SW480 (cell line): Measurements from ENCODE around the gene ZNF81.
"Not testable (repeated sequence)": the region's sequence is repeated elsewhere in the genome, so short reads cannot be mapped to it uniquely, and the experiment has no call there.

Experiments used
- DNase-seq: peaks from one replicate; pipeline ENCODE4 v3.0.0-alpha.2; 2016; ENCODE audit warnings: low spot score

ZNF81 gene

DNA sequence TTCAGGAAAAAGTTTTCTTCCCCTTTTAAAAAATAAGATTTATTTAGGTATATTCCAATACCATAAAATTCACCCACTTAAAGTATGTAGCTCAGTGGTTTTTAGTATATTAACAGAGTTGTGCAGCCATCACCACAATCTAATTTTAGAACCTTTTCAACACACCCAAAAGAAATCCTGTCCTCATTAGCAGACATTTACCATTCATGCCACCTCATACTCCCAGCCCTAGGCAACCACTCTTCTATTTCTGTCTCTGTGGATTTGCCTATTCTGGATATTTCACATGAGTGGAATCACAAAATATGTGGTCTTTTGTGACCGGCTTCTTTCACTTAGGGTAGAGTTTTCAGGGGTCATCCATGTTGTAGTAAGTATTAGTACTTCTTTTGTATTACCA is 7.4 kb downstream of the ZNF81 start:
- no peak for DNase-seq

DNA sequence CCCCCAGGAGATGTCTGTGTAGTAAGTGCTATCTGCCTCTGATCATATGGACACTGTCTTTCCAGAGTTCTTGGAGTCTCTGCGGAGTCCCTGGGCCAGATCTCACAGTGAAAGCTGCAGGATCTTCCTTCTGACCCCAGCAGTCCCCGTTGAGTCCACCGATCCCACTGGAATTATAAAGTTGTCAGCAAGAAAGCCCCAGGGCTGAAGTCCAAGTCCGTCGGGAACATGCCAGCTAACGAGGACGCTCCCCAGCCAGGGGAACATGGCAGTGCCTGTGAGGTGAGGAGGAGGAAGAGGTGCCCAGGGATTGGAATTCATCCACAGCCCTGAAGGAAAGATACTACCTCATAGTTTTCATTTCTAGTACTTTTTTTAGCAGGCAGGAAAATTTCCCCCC is 9.3 kb downstream of the ZNF81 start:
- DNase-seq: no peak

DNA sequence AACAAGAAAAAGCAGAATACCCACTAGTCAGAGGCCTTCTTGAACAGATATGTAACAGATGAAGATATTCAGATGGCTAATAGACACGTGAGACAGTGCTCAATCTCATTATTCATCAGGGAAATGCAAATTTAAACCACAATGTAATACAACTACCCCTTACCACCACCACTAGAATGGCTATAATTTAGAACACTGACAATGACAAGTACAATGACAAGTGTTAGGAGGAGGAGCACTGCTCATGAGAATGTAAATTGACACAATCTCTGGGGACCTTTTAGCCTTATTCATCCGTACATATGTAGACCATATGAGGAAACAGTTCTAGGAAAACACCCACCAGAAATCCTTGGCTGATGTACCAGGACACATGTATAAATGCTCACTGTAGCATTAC is 13.1 kb downstream of the ZNF81 start:
- DNase-seq: no peak

DNA sequence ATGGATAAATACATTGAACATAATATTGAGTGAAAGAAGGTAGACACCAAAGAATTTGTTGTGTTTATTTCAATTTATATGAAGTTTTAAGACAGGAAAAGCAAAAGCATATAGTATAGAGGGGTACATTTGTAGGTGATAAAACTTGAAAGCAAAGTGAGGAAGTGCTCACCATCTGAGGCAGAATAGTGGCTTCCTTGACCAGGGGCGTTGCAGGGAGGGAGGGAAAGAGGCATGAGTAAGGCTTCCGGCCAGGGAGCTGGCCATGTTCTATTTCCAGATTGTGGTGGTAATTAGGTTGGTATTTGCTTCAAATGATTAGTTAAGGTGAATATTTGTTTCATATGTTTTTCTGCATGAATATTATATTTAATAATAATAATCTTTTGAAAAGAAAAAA is 13.7 kb downstream of the ZNF81 start:
- not testable (repeated sequence) for DNase-seq

DNA sequence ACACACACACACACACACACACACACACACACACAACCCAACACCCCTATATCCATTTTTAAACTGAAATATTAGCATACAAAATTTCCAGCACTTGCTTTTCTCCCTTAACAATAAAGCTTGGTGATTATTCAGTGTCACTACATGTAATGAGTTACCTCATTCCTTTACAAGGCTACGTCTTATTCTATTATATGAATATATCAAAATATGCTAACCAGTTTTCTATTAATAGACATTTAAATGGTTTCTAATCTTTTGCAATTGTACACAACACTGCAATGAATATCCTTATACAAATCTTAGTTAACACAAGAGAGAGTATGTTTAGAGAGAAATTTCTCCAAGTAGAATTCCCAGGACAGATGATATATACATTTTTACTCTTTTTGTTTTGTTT is 14.2 kb downstream of the ZNF81 start:
- no peak for DNase-seq

DNA sequence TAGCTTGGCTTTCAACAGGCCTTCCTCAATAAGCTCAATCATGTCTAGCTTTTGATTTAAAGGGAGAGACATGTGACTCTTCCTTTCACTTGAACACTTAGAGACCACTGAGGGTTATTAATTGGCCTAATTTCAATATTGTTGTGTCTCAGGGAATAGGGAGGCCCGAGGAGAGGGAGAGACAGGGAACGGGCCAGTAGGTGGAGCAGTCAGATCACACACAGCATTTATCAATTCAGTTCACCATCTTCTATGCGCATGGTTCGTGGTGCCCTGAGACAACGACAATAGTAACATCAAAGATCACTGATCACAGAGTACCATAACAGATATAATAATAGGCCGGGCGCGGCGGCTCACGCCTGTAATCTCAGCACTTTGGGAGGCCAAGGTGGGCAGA is 17.8 kb downstream of the ZNF81 start:
- DNase-seq: peak; percentile 7

DNA sequence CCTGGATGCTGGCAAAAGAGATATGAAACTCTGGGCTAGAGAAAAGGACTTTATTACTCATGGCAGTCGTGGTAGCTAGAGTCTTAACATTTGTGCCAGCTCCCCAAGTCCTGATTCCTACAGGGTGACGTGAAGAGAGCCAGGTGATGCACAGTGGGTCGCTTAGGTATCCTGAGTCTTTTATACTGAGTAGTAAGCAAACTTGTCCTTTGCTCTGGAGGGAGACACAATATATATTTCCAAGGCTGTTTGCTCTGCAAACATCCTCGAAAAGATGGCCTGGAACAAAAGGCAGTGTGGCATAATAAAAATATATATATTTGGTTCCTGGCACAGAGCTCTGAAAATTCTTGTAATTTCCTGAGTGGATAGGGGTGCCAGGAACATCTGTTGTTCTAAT is 23.0 kb downstream of the ZNF81 start:
- DNase-seq: no peak

DNA sequence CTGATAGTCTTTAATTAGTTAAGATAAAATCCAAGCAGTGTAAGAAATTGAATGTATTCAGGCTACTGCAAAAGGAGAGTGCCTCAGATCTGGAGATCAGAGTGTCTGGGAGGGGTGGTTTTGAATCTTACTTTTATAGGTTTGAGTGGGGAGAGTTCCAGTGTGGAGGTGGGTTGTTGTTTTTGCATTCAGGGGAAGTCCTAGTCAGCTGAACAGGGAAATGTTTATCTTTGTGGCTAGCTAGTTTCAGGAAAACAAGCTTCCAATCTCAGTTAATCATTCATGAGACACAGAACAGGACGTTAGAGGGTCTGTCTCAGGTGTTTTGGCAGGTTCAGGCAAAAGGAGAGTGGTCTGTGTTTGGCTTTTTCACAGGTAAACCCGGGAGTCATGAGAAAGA is 26.0 kb downstream of the ZNF81 start:
- no peak for DNase-seq

DNA sequence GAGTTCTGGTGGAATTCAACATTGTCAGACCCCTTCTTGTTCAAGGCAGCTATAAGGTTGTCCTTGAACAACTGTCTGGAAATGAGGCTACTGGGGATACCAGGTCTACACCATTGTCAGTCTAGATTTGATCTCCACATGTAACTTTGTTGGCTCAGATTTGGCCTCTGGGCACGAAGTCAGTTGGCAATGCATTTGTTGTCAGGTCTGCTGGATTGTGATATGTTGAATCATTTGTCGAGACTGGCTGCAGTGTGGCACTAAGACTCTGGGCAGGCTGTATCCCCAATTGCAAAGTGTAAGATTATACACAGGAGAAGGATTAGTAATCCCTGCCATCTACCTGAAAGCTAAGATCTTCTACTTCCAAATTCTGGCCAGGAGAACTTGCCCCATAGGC is 26.5 kb downstream of the ZNF81 start:
- DNase-seq: no peak

DNA sequence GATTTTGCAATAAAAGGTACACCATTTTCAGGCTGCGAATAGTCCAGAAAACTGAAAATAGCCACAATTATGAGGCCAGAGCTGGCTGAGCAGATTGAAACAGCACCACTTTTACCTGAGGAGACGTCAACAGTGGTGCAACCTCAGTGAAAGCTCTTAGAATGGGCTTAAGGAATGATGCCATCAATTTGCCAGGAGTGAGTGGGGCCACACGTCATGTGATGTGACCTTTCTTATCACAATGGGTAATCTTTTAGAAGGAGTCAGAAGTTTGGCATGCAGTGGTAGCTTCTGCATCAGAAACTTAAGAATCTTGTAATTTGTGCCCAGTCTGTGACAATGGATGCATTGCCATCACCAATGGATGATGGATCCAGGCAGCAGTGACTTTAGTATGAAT is 27.6 kb downstream of the ZNF81 start:
- DNase-seq: no peak

DNA sequence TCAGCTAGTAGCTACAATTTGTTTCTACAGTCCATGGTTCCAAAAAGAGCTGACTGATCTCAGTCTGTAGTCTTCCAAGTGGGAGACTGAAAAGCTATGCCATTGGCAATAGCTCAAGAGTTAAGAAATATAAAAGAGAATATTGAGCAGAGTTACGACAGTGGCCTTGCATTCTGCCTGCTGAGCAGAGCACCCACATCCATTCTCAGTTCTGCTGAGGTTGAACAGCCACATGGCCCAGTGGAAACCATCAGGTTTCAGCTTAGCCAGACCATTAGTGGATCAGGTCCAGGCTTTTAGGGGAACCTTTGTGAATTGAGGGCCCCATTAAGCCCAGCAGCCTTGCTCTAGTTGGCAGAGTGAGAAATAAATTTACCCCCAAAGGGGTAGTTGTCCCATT is 28.1 kb downstream of the ZNF81 start:
- no peak for DNase-seq

DNA sequence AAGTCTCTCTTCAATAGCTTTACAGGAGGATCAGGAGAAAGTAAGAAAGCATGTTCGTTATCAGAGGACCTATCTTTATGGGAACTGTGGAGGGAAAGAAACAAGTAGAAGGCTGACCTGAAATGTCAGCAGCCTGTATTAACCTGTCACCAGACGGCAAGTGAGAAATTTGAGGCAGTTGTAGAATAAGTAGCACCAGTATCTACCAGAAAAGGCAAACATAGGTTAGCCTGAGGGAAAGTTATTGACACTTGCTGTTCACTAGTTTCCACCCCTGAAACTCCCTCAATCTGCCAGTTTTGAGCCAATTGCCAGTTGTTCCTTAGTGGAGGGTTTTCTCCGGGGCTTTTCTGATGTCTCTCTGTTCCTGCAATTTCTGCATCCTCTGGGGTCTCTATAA is 36.4 kb downstream of the ZNF81 start:
- DNase-seq: no peak

DNA sequence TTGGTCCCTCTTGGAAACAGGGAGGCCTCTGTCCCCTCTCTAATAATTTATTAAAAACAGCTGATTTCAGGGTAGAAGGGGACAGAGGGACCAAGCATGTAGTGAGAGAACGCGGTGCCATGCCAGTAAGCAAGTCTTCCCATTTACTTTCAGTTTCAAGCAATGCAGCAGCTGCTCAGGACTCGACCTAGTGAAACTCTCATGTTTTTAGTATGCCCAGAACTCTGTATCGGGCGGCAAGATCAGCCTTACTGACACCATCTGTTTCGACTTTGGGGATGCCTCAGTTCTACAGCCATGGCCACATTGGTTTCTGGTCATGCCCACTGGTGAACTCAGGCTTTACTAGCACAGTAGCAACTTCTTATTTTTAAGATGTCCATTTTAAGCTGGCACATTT is 40.6 kb downstream of the ZNF81 start:
- no peak for DNase-seq

DNA sequence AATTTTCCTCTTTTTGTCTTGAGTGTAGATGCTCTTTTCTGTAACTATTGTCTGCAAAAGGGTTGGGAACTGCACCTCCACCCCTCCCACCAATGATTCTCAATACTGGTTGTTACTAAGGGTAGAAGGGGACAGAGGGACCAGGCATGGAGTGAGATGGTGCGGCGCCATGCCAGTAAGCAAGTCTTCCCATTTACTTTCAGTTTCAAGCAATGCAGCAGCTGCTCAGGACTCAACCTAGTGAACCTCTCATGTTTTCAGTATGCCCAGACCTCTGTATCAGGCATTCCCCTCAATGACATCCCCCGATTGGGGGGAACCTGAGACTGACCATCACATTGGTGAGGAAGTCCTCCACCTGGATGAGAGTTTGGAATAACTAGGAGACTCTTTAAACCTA is 41.5 kb downstream of the ZNF81 start:
- DNase-seq: no peak

DNA sequence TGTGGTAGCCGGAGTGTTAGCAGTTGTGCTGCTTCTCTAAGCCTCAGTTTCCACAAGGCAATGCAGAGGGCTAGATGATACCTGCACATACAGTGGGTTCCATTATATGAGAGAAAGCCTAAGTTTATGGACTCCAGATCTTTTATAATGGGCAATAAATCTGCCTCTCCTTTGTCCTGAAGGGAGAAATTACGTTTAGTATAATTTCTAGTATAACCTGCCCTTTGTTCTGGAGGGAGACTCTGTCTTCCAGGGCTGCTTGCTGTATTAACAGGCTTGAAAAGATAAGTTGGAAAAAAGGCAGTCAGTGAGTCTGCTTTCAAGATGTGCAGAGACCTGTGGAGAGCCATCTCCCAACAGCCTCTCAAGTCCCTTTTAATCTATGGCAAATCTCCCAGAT is 42.8 kb downstream of the ZNF81 start:
- DNase-seq: no peak

DNA sequence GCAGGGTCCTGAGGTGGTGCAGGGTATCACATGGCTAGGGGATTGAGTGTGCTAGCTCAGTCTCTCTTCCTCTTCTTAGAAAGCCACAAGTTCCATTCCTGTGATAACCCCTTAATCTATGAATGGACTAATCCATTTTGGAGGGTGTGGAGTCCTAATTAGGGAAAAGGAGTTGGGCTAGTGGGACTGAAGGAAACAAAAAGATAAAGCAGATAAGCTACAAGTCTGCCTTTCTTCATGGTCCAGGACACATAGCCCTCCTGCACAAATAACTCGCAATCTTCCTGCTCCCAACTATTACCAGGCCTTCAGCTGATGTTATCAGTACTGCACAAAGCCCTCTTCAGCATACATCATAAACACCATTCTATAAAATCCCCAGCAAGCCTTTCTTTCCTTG is 44.2 kb downstream of the ZNF81 start:
- DNase-seq: no peak

DNA sequence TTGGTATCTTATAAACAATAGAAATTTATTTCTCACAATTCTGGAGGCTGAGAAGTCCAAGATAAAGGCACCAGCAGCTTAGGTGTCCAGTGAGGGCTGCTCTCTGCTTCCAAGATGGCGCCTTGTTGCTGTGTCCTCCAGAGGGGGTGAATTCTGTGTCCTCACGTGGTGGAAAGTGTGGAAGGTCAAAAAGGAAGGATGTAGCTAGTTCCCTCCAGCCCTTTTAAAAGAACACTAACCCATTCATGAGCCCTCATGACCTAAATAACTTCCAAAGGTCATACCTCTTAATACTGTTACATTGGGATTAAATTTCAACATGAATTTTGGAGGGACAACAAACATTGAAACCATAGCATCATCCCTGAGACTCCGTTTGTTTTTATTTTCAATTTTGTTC is 48.8 kb downstream of the ZNF81 start:
- DNase-seq: no peak

DNA sequence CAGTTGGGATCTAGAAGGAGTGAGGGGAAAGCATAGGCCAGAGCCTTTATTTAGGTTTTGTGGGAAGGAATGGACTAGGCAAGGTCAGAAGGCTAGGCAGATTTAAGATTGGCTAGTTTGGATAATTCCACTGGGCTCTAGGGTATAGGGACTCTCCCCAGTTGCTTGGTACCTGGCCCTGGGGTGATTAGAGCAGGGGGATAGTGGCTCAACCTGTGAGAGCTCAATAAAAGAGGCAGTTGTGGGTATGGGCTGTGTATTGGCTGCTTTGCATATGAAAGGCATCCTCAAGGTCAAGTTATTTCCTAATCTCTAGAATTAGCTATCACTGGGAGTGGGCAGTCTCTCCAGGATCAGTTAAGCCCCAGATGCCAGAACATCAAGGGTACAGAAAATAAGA is 61.3 kb downstream of the ZNF81 start:
- DNase-seq: no peak

DNA sequence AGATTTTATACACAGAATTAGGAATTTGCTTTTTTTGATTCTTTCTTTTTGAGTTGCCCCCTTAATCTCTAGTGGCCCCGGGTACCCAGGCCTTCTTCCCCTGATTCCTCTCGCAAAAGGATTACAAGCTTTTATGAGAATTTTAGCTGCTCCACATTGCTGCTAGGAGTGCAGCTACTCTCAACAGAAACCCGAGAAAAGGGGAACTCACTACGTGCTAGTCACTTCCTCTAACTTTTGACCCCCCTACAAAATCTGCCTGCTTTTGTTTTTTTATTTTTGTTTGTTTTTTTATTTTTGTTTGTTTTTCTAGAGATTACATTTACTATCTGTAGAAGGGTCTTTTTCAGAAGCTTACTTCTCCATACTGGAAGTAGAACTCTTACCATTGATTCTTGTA is 64.1 kb downstream of the ZNF81 start:
- no peak for DNase-seq

DNA sequence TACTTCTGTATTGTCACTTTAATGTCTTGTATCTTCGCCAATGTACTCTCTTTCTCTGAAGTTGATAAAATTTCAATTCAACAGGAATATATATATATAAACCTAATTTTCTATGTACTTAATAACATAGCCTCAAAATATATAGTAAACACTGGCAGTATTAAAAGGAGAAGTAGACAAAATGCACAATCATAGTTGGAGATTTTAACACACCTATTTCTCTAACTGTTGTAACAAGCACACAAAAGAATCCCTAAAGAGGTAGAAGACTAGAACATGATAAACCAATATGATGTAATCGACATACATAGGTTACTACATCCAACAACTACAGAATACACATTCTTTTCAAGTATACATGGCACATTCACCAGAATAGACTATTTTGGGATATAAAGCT is 65.5 kb downstream of the ZNF81 start:
- DNase-seq: no peak

DNA sequence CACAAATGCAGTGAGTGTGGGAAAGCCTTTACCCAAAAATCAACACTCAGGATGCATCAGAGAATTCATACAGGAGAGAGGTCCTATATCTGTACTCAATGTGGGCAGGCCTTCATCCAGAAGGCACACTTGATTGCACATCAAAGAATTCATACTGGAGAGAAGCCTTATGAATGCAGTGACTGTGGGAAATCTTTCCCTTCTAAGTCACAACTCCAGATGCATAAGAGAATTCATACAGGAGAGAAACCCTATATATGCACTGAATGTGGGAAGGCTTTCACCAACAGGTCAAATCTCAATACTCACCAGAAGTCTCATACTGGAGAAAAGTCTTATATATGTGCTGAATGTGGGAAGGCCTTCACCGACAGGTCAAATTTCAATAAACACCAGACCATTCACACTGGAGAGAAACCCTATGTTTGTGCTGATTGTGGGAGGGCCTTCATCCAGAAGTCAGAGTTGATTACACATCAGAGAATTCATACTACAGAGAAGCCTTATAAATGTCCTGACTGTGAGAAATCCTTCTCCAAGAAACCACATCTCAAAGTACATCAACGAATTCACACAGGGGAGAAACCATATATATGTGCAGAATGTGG is 79.3 kb downstream of the ZNF81 start:
- DNase-seq: no peak

DNA sequence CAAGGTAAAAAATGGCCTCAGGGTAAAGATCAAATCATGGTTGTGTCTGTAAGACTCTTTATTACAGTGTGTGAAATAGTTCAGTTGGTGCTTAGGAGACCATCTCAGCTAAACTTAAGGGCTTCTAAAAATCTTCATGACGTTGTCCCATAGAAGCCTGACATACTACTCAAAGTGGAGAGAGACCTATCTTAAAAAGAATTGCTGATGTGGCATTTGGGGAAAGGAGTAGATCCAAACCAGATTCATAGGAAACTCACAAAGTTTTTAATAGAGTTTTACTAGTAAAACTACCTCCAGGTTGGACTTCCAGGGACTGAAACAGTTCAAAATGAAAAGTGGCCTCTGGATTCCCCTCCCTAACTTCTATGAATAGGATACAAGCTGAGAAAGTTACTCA is 81.6 kb downstream of the ZNF81 start:
- DNase-seq: no peak

DNA sequence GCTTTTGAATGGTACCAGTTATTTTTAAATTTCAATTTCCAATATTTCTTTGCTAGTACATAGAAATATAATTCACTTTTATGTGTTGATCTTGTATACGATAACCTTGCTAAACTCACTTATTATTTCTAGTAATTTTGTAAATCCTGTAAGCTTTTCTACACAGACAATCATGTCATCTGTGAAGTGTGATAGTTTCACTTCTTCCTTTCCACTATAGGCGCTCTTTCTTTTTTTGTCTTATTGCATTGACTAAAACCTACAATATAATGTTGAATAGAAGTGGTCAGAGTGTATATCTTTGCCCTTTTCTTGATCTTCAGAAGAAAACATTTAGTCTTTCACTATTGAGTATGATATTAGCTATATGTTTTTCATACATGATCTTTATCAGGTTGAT is 90.5 kb downstream of the ZNF81 start:
- no peak for DNase-seq

DNA sequence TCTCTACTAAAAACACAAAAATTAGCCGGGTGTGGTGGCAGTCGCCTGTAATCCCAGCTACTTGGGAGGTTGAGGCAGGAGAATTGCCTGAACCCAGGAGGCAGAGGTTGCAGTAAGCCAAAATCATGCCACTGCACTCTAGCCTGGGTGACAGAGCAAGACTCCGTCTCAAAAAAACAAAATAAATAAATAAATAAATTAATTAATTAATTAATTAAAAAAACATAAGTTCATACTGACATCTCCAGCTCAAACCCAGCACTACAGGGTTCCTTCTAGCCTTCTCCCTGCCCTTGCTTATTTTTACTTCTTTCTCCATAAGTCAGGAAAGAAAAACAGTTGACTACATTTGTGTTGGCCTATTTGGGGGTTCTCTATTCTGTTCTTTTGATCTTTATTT is 95.3 kb downstream of the ZNF81 start:
- DNase-seq: not testable (repeated sequence)

DNA sequence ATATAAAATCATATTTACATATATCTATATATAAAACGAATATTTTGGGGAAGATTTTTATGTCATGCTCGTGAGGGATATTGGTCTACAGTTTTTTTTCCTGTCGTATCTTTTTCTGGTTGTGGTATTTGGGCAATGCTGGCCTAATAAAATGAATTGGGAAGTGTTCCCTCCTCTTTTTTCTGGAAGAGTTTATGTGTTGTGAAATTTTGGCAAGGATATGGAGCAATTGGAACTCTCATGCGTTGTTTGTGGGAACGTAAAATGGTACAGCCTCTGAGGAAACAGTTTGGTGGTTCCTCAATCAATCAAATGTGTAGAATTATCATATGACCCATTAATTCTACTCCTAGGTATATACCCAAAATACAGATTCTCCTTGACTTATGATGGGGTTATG is 97.2 kb downstream of the ZNF81 start:
- no peak for DNase-seq
